ENCODE measurements around the gene TMCC2. TPM values are rescaled to one million over a fixed set of nuclear protein-coding genes. Genes with fewer than 3 reads are reported as not detected.

Gene TMCC2
- total RNA-seq, 2 experiments from 2014 or later: 0.52 to 0.64 TPM

Other genes starting within 250 kb of the TMCC2 start
- gene CNTN2, start 184.7 kb upstream of the TMCC2 start, total RNA-seq: not detected
- 1 to 10 TPM; 2.4 to 2.9 TPM for gene TMEM81, start 143.5 kb upstream of the TMCC2 start, total RNA-seq
- gene RBBP5, start 106.0 kb upstream of the TMCC2 start, total RNA-seq: 10 to 100 TPM; 22.2 to 24.7 TPM
- 1 to 10 TPM; 8.8 to 8.9 TPM for gene DSTYK, start 16.2 kb upstream of the TMCC2 start, total RNA-seq
- 10 to 100 TPM; 12.1 to 12.7 TPM for gene NUAK2, start 93.8 kb downstream of the TMCC2 start, total RNA-seq
- gene KLHDC8A, start 129.0 kb downstream of the TMCC2 start, total RNA-seq: not detected
- gene LEMD1, start 194.1 kb downstream of the TMCC2 start, total RNA-seq: under 1 TPM; 0.52 to 0.64 TPM
- gene BLACAT1, start 228.1 kb downstream of the TMCC2 start, total RNA-seq: under 1 TPM; 0.20 to 0.23 TPM

Data from activated CD4-positive, alpha-beta T cell treated with anti-CD3 and anti-CD28 coated beads, Interleukin-2, amount 10 ng/mL, durations not matched to agents 7 days and 5 days (primary cell).